Progenitor cell of endocrine pancreas (in vitro differentiated cells): ENCODE data around the gene TNNC1. TPM values are rescaled to one million over a fixed set of nuclear protein-coding genes. Genes with fewer than 3 reads are reported as not detected.
A peak's percentile ranks its signal among the peaks of the same experiment; 100 is the strongest.

Source experiments
- DNase-seq: peaks from one replicate; pipeline ENCODE4 v3.0.0; 2021; ENCODE audit warnings: low spot score; ENCODE audit not compliant: unreplicated experiment
- H3K27ac Mint-ChIP-seq: 2 replicates; pipeline ENCODE4 v1.8.0; 2021; ENCODE audit warnings: mild to moderate bottlenecking, moderate library complexity, mixed read lengths
- H3K27me3 Mint-ChIP-seq: 2 replicates; pipeline ENCODE4 v1.8.0; 2021; ENCODE audit warnings: mixed read lengths
- H3K36me3 Mint-ChIP-seq: 2 replicates; pipeline ENCODE4 v1.8.0; 2022; ENCODE audit warnings: mixed read lengths; ENCODE audit not compliant: insufficient read depth
- H3K4me1 Mint-ChIP-seq: 2 replicates; pipeline ENCODE4 v1.8.0; 2021; ENCODE audit warnings: low read depth, mixed read lengths
- H3K4me3 Mint-ChIP-seq: 2 replicates; pipeline ENCODE4 v1.8.0; 2021; ENCODE audit warnings: low read depth, mild to moderate bottlenecking, moderate library complexity, mixed read lengths
- H3K9me3 Mint-ChIP-seq: 2 replicates; pipeline ENCODE4 v1.8.0; 2021; ENCODE audit warnings: low read depth, mixed read lengths
- total RNA-seq: library from RNA; stranded (reverse); gene quantifications from 2 replicates; pipeline ENCODE4 v1.2.1, GENCODE V29; 2021
- TF ChIP-seq, protein P1 (sequence below): fragments of 200-600 bp; sonication (generic); IDR thresholded peaks from one replicate; pipeline ENCODE4 v1.5.0; 2021; ENCODE audit warnings: antibody characterized with exemption, mild to moderate bottlenecking; ENCODE audit not compliant: unreplicated experiment

The TNNC1 gene
- total RNA-seq, 1 donor from 2014 or later: 3.3 TPM

DNA sequence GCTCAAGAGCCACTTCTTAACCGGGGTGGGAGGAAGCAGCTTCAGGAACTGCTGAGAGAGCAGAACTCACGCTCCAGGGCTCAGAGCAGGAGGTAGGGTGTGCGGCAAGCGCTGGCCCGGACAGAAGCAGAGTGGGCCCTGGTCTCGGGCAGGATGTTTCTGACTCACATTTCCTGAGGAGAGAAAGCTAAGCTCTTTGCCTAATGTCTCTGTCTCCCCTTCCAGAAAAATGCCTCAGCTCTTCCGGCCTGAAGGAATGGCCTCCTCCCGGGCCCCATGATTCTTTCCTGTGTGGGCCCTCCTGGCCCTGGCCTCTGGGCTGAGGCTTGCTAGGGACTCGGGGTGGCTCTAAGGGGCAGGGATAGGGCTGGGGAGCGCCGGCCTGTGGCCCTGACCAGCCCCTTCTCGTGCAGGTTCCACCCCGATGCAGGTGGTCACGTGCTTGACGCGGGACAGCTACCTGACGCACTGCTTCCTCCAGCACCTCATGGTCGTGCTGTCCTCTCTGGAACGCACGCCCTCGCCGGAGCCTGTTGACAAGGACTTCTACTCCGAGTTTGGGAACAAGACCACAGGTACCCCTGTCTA lies 37.2 kb upstream of the TNNC1 start:
- Mint-ChIP-seq H3K4me3 (no peak overlapping the region), H3K27ac (no peak overlapping the region), H3K9me3 (no peaks in the 10 kb centered on the region), H3K36me3 (peaks cover 4% of the 10 kb centered on the region), H3K4me1 (peaks cover 2% of the 10 kb centered on the region), H3K27me3 (no peaks in the 10 kb centered on the region)
- TF ChIP-seq, protein P1, sequence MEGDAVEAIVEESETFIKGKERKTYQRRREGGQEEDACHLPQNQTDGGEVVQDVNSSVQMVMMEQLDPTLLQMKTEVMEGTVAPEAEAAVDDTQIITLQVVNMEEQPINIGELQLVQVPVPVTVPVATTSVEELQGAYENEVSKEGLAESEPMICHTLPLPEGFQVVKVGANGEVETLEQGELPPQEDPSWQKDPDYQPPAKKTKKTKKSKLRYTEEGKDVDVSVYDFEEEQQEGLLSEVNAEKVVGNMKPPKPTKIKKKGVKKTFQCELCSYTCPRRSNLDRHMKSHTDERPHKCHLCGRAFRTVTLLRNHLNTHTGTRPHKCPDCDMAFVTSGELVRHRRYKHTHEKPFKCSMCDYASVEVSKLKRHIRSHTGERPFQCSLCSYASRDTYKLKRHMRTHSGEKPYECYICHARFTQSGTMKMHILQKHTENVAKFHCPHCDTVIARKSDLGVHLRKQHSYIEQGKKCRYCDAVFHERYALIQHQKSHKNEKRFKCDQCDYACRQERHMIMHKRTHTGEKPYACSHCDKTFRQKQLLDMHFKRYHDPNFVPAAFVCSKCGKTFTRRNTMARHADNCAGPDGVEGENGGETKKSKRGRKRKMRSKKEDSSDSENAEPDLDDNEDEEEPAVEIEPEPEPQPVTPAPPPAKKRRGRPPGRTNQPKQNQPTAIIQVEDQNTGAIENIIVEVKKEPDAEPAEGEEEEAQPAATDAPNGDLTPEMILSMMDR: no peak
- no peak for DNase-seq

DNA sequence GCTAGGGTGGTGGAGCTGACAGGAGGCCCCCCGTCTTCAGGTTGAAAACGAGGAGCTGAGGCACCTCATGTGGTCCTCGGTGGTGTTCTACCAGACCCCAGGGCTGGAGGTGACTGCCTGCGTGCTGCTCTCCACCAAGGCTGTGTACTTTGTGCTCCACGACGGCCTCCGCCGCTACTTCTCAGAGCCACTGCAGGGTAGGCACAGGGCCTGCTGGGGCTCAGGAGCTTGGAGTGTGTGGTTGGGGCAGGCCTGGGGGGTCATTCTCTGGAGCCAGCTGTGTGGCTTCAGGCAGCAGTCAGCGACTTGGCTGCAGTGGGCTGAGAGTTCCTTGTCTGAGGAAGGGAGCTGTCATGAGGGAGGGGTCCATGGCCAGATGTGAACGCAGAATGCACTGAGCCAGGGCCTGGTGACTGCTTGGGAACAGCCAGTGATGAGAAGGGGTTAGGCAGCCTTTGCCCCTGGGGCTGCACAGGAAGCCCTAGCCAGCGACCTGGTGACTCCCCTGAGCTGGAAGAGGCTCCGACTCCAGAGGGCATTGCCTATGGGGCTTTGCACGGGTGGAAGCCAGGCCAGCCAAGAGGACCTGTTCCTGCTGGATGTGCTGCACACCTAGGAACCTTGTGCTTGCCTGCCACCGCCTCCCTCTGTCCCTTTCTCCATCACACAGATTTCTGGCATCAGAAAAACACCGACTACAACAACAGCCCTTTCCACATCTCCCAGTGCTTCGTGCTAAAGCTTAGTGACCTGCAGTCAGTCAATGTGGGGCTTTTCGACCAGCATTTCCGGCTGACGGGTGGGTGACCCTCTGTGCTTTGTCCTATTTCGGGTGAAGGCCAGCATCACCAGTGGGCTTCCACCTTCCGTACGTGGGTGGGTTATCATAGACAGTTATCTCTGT lies 36.4 kb upstream of the TNNC1 start:
- H3K27me3 Mint-ChIP-seq: no peaks in the 10 kb centered on the region
- TF ChIP-seq, protein P1: no peak
- peaks cover 2% of the 10 kb centered on the region for H3K4me1 Mint-ChIP-seq
- H3K27ac Mint-ChIP-seq: no peak overlapping the region
- H3K9me3 Mint-ChIP-seq: no peaks in the 10 kb centered on the region
- DNase-seq: no peak
- H3K4me3 Mint-ChIP-seq: no peak overlapping the region
- H3K36me3 Mint-ChIP-seq: peaks cover 6% of the 10 kb centered on the region

DNA sequence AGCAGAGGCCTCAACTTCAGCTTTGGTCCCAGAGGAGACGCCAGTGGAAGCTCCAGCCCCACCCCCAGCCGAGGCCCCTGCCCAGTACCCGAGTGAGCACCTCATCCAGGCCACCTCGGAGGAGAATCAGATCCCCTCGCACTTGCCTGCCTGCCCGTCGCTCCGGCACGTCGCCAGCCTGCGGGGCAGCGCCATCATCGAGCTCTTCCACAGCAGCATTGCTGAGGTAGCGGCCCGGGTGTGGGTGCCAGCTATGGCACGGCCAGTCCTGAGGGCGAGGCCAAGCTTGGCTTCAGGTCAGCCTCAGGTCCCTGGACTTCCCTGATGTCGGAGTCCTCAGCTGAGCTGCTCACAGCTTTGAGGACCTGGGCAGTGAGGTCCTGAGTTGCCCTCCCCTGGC lies 35.6 kb upstream of the TNNC1 start:
- Mint-ChIP-seq H3K27me3 (no peaks in the 10 kb centered on the region), H3K36me3 (peaks cover 7% of the 10 kb centered on the region), H3K4me3 (no peak overlapping the region), H3K4me1 (peaks cover under 1% of the 10 kb centered on the region), H3K9me3 (no peaks in the 10 kb centered on the region), H3K27ac (no peak overlapping the region)
- DNase-seq: no peak
- TF ChIP-seq, protein P1: no peak

DNA sequence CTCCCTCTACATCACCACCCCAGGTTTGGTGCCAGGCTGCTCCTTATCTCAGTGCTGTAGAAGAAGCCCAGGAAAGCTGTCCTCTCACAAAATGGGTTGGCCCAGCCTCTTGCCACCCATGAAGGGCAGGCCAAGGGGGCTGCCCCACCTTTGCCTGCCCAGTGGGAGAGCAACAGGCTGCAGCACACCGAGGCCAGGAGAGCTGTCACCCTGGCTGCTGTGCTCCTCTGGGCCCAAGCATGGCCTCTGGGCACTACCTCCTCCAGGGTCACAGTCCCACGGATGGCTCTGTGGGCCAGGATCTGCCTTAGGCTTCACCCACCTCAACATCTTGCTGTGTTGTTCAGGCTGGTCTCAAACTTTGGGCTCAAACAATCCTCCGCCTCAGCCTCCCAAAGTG lies 34.9 kb upstream of the TNNC1 start:
- peaks cover 7% of the 10 kb centered on the region for H3K36me3 Mint-ChIP-seq
- TF ChIP-seq, protein P1: no peak
- DNase-seq: no peak
- H3K9me3 Mint-ChIP-seq: no peaks in the 10 kb centered on the region
- no peaks in the 10 kb centered on the region for H3K27me3 Mint-ChIP-seq
- peaks cover 5% of the 10 kb centered on the region for H3K4me1 Mint-ChIP-seq
- no peak overlapping the region for H3K27ac Mint-ChIP-seq
- H3K4me3 Mint-ChIP-seq: no peak overlapping the region

DNA sequence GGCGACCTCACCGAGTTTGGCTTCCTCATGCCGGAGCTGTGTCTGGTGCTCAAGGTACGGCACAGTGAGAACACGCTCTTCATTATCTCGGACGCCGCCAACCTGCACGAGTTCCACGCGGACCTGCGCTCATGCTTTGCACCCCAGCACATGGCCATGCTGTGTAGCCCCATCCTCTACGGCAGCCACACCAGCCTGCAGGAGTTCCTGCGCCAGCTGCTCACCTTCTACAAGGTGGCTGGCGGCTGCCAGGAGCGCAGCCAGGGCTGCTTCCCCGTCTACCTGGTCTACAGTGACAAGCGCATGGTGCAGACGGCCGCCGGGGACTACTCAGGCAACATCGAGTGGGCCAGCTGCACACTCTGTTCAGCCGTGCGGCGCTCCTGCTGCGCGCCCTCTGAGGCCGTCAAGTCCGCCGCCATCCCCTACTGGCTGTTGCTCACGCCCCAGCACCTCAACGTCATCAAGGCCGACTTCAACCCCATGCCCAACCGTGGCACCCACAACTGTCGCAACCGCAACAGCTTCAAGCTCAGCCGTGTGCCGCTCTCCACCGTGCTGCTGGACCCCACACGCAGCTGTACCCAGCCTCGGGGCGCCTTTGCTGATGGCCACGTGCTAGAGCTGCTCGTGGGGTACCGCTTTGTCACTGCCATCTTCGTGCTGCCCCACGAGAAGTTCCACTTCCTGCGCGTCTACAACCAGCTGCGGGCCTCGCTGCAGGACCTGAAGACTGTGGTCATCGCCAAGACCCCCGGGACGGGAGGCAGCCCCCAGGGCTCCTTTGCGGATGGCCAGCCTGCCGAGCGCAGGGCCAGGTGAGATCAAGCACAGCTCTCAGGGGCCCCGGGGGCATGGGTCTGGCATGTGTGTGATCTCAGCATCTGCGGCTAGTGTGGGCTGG lies 34.2 kb upstream of the TNNC1 start:
- Mint-ChIP-seq H3K27me3 (no peaks in the 10 kb centered on the region), H3K27ac (peak overlapping the region; percentile 27), H3K4me1 (peaks cover 6% of the 10 kb centered on the region), H3K4me3 (no peak overlapping the region), H3K9me3 (no peaks in the 10 kb centered on the region), H3K36me3 (peaks cover 9% of the 10 kb centered on the region)
- DNase-seq: no peak
- TF ChIP-seq, protein P1: no peak
